T-helper 17 cell (primary cell): ENCODE data around the gene HNRNPU. TPM values are rescaled to one million over a fixed set of nuclear protein-coding genes. Genes with fewer than 3 reads are reported as not detected.
A peak's percentile ranks its signal among the peaks of the same experiment; 100 is the strongest.
"Not testable (repeated sequence)": the region's sequence is repeated elsewhere in the genome, so short reads cannot be mapped to it uniquely, and the experiment has no call there.

Experiments used
- ATAC-seq: fragments of 150-1000 bp; cut with Tn5 transposase; 2 replicates; pipeline ENCODE4 v1.10.0; 2021; ENCODE audit warnings: mild to moderate bottlenecking, moderate library complexity
- DNase-seq, 3 donors: peaks; one replicate each; pipeline versions ENCODE4 v3.0.0 to v3.0.0-alpha.2; 2020 to 2021
- H3K9me3 ChIP-seq: one replicate; pipeline ENCODE4 v1.7.0; 2013; ENCODE audit warnings: low read length, mild to moderate bottlenecking; ENCODE audit not compliant: control insufficient read depth, poor library complexity, severe bottlenecking
- H3K27ac Mint-ChIP-seq: one replicate; pipeline ENCODE4 v1.8.0; 2022; ENCODE audit warnings: mild to moderate bottlenecking, moderate library complexity, mixed read lengths
- H3K27me3 Mint-ChIP-seq: one replicate; pipeline ENCODE4 v1.8.0; 2022; ENCODE audit warnings: mixed read lengths
- H3K36me3 Mint-ChIP-seq: one replicate; pipeline ENCODE4 v1.8.0; 2022; ENCODE audit warnings: low read depth, mixed read lengths
- H3K4me1 Mint-ChIP-seq: one replicate; pipeline ENCODE4 v1.8.0; 2022; ENCODE audit warnings: mild to moderate bottlenecking, mixed read lengths
- H3K4me3 Mint-ChIP-seq: one replicate; pipeline ENCODE4 v1.8.0; 2022; ENCODE audit warnings: mild to moderate bottlenecking, moderate library complexity, mixed read lengths
- total RNA-seq, 4 donors: library from RNA in 2 of 4; stranded (reverse) in 2 of 4; gene quantifications; one replicate each; pipeline ENCODE4 v1.2.3 and lab custom pipeline; 2022 to 2026

HNRNPU gene
- total RNA-seq, 2 donors from 2014 or later: 440 to 563 TPM

- H3K9me3 ChIP-seq: no peaks in the 10 kb centered on the region
- ATAC-seq: no peak
- peaks cover 36% of the 10 kb centered on the region for H3K4me1 Mint-ChIP-seq
- peak overlapping the region; percentile 87 for H3K27ac Mint-ChIP-seq
- DNase-seq: no peak
- H3K4me3 Mint-ChIP-seq: no peak overlapping the region
- peaks cover 9% of the 10 kb centered on the region for H3K36me3 Mint-ChIP-seq
- no peaks in the 10 kb centered on the region for H3K27me3 Mint-ChIP-seq
These were observed 21.0 kb downstream of the HNRNPU start for GRCh38 chr1:244843148-244843978.

- H3K4me3 Mint-ChIP-seq: no peak overlapping the region
These were observed 22.9 kb downstream of the HNRNPU start for GRCh38 chr1:244841273-244841927.

GRCh38 chr1:244840219-244840794, 24.0 kb downstream of the HNRNPU start:
- no peak for ATAC-seq
- DNase-seq: no peak
- peaks cover 5% of the 10 kb centered on the region for H3K36me3 Mint-ChIP-seq
- no peaks in the 10 kb centered on the region for H3K27me3 Mint-ChIP-seq
- no peaks in the 10 kb centered on the region for H3K9me3 ChIP-seq
- H3K4me3 Mint-ChIP-seq: peak overlapping the region; percentile 60
- peak overlapping the region; percentile 98 for H3K27ac Mint-ChIP-seq
- H3K4me1 Mint-ChIP-seq: peaks cover 46% of the 10 kb centered on the region

More at GRCh38 chr1:244841273-244841927, 22.9 kb downstream of the HNRNPU start:
- H3K4me1 Mint-ChIP-seq: peaks cover 45% of the 10 kb centered on the region
- H3K36me3 Mint-ChIP-seq: peaks cover 8% of the 10 kb centered on the region
- H3K27me3 Mint-ChIP-seq: no peaks in the 10 kb centered on the region
- no peaks in the 10 kb centered on the region for H3K9me3 ChIP-seq
- DNase-seq (no peak), ATAC-seq (no peak)
- peak overlapping the region; percentile 98 for H3K27ac Mint-ChIP-seq

- H3K4me1 Mint-ChIP-seq: peaks cover 46% of the 10 kb centered on the region
- ATAC-seq (no peak), DNase-seq (no peak)
- H3K27ac Mint-ChIP-seq: peak overlapping the region; percentile 98
- no peaks in the 10 kb centered on the region for H3K27me3 Mint-ChIP-seq
- peaks cover 3% of the 10 kb centered on the region for H3K36me3 Mint-ChIP-seq
- no peak overlapping the region for H3K4me3 Mint-ChIP-seq
- no peaks in the 10 kb centered on the region for H3K9me3 ChIP-seq
These were observed 24.7 kb downstream of the HNRNPU start for GRCh38 chr1:244839656-244840055.

GRCh38 chr1:244837597-244838258, 26.6 kb downstream of the HNRNPU start:
- H3K4me3 Mint-ChIP-seq: peak overlapping the region; percentile 77

GRCh38 chr1:244836584-244836983, 27.8 kb downstream of the HNRNPU start:
- Mint-ChIP-seq H3K4me1 (peaks cover 49% of the 10 kb centered on the region), H3K27me3 (no peaks in the 10 kb centered on the region), H3K36me3 (peaks cover 5% of the 10 kb centered on the region), H3K4me3 (peak overlapping the region; percentile 96), H3K27ac (peak overlapping the region; percentile 98)
- no peaks in the 10 kb centered on the region for H3K9me3 ChIP-seq
- ATAC-seq: no peak
- no peak for DNase-seq

More at GRCh38 chr1:244837597-244838258, 26.6 kb downstream of the HNRNPU start:
- H3K4me1 Mint-ChIP-seq: peaks cover 51% of the 10 kb centered on the region
- DNase-seq (no peak), ATAC-seq (no peak)
- H3K27me3 Mint-ChIP-seq: no peaks in the 10 kb centered on the region
- H3K9me3 ChIP-seq: no peaks in the 10 kb centered on the region
- peak overlapping the region; percentile 98 for H3K27ac Mint-ChIP-seq
- peaks cover 5% of the 10 kb centered on the region for H3K36me3 Mint-ChIP-seq

- H3K9me3 ChIP-seq: no peaks in the 10 kb centered on the region
- H3K27ac Mint-ChIP-seq: peak overlapping the region; percentile 98
- peaks cover 49% of the 10 kb centered on the region for H3K4me1 Mint-ChIP-seq
- DNase-seq (no peak), ATAC-seq (no peak)
- peaks cover 5% of the 10 kb centered on the region for H3K36me3 Mint-ChIP-seq
- H3K27me3 Mint-ChIP-seq: no peaks in the 10 kb centered on the region
- H3K4me3 Mint-ChIP-seq: peak overlapping the region; percentile 96
These were observed 28.2 kb downstream of the HNRNPU start for GRCh38 chr1:244836135-244836521.

- Mint-ChIP-seq H3K4me3 (peak within 1 kb of the TSS; percentile 96), H3K27me3 (no peaks in the 10 kb centered on the region), H3K36me3 (peaks cover 2% of the 10 kb centered on the region), H3K4me1 (peaks cover 42% of the 10 kb centered on the region), H3K27ac (peak within 1 kb of the TSS; percentile 98)
- DNase-seq: peak; percentile 80 to 84 (median 83)
- H3K9me3 ChIP-seq: no peaks in the 10 kb centered on the region
- ATAC-seq: peak; percentile 68
These were observed 28.8 kb downstream of the HNRNPU start, which contains the start of gene COX20 for GRCh38 chr1:244835276-244836134. COX20 (plus strand) TSS chr1:244835658; CDS start chr1:244835715, 57 bp downstream.

GRCh38 chr1:244834543-244835275, 29.6 kb downstream of the HNRNPU start:
- ATAC-seq: peak; percentile 76
- peak overlapping the region; percentile 98 for H3K27ac Mint-ChIP-seq
- H3K4me1 Mint-ChIP-seq: peaks cover 38% of the 10 kb centered on the region
- H3K9me3 ChIP-seq: no peaks in the 10 kb centered on the region
- H3K27me3 Mint-ChIP-seq: no peaks in the 10 kb centered on the region
- H3K4me3 Mint-ChIP-seq: peak overlapping the region; percentile 96
- H3K36me3 Mint-ChIP-seq: peaks cover 2% of the 10 kb centered on the region
- DNase-seq: peak; percentile 72 to 82 (median 74)

- Mint-ChIP-seq H3K36me3 (peaks cover 2% of the 10 kb centered on the region), H3K4me1 (peaks cover 33% of the 10 kb centered on the region), H3K4me3 (peak overlapping the region; percentile 96), H3K27ac (peak overlapping the region; percentile 98), H3K27me3 (no peaks in the 10 kb centered on the region)
- peak; percentile 24 to 32 (median 30) for DNase-seq
- ATAC-seq: peak; percentile 35
- H3K9me3 ChIP-seq: no peaks in the 10 kb centered on the region
These were observed 30.4 kb downstream of the HNRNPU start for GRCh38 chr1:244833734-244834542.

GRCh38 chr1:244833260-244833659, 31.1 kb downstream of the HNRNPU start:
- Mint-ChIP-seq H3K4me1 (peaks cover 28% of the 10 kb centered on the region), H3K4me3 (peak overlapping the region; percentile 7), H3K27ac (peak overlapping the region; percentile 98)
- not testable (repeated sequence) for H3K27me3 Mint-ChIP-seq, ATAC-seq, DNase-seq, H3K9me3 ChIP-seq, H3K36me3 Mint-ChIP-seq
